GM21515 (cell line): Measurements from ENCODE around the gene C16orf96.

Experiments
- ATAC-seq: cut with Tn5 transposase; IDR thresholded peaks from one replicate; pipeline ENCODE4 v1.9.1; 2021; ENCODE audit not compliant: unreplicated experiment

The C16orf96 gene

DNA sequence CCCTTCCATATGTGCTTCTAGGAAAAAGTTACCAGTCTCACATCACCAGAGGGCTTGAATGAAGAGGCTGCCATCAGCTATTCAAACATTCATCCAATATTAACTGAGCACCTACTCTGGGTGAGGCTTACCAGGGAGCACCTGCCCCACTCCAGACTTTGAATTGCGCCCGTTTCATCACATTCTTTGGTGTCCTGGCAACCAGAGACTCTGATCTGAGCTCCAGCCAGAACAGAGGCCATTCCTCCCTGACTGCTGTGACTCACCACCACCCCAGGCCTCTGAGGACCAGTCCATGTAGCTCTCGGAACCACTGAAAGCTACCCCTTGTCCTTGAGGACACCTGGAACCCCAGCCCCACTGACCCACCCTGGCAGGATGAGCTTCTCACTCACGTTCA, at the start of gene C16orf96:
TSS of gene C16orf96 (plus strand) at position 229 of the 400 bp plus-strand sequence. CDS start at position 379, 150 bp downstream.
- no peak for ATAC-seq

DNA sequence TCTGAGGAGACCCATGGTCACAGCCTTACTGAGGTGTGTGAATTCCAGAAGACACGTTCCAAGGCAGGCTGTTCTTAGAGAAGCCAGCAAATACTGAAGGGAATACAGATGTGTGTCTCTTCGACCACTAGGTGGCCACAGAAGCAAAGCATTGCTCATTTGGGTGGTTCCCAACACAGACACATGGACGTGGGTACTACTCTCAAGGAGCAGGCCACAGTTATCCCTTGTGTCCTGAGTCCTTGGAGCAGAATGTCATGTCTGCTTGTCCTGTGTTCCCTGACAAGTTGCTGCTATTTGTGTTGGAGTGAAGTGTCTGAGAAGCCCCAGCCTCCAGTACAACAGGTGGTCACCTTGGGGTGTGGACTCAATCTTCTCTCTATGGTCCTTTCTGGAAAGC, 49.7 kb upstream of the C16orf96 start:
- ATAC-seq, result no peak

DNA sequence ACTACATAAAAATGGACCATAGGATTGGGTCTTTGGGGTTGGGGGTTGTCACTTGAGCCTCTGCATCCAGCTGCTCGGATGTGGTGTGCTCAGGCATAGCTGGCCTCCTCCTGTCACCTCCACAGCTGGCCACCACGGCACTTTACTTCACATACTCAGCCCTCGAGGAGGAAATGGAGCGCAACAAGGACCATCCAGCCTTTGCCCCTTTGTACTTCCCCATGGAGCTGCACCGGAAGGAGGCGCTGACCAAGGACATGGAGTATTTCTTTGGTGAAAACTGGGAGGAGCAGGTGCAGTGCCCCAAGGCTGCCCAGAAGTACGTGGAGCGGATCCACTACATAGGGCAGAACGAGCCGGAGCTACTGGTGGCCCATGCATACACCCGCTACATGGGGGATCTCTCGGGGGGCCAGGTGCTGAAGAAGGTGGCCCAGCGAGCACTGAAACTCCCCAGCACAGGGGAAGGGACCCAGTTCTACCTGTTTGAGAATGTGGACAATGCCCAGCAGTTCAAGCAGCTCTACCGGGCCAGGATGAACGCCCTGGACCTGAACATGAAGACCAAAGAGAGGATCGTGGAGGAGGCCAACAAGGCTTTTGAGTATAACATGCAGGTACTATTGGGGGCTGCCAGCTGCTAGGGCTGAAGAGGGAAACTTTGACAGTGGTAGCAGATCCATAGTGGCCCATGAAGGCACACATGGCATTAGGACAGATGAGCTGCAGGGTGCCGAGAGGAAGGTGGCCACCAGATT, 48.4 kb upstream of the C16orf96 start:
- no peak for ATAC-seq

DNA sequence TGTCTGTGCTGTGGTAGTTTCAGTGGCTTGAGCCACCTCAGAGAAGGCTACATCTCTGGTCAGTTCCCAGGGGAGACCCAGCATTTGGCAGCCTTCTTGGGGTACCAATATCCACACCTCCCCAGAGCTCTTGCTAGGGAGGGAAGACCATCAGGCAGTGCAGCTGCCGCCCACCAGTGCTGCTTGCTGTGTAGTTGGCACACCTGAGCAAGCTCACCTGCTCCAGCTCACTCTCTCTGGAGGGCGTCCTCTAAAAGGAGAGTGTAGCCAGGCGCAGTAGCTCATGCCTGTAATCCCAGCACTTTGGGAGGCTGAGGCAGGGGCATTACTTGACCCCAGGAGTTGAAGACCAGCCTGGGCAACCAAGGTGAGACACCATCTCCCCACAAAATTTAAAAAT, 47.3 kb upstream of the C16orf96 start:
- no peak for ATAC-seq

DNA sequence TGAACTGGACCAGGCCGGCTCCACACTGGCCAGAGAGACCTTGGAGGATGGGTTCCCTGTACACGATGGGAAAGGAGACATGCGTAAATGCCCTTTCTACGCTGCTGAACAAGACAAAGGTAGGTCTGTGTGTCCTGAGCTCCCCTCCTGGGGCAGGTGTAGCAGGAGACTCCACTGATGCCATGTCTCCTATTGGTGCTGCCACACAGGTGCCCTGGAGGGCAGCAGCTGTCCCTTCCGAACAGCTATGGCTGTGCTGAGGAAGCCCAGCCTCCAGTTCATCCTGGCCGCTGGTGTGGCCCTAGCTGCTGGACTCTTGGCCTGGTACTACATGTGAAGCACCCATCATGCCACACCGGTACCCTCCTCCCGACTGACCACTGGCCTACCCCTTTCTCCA, 46.7 kb upstream of the C16orf96 start:
- ATAC-seq, result no peak

DNA sequence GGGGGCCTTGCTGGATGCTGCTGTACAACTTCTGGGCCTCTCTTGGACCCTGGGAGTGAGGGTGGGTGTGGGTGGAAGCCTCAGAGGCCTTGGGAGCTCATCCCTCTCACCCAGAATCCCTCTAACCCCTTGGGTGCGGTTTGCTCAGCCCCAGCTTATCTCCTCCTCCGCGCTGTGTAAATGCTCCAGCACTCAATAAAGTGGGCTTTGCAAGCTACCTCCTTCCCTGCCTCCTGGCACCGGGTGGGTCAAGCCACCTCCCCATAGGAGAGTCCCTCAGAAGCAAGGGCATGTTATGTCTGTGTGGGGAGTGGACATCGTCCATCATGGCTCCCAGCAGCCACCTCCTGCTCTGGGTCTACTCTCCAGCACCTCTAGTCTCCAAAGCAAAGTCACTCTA, 46.0 kb upstream of the C16orf96 start:
- ATAC-seq, result no peak

DNA sequence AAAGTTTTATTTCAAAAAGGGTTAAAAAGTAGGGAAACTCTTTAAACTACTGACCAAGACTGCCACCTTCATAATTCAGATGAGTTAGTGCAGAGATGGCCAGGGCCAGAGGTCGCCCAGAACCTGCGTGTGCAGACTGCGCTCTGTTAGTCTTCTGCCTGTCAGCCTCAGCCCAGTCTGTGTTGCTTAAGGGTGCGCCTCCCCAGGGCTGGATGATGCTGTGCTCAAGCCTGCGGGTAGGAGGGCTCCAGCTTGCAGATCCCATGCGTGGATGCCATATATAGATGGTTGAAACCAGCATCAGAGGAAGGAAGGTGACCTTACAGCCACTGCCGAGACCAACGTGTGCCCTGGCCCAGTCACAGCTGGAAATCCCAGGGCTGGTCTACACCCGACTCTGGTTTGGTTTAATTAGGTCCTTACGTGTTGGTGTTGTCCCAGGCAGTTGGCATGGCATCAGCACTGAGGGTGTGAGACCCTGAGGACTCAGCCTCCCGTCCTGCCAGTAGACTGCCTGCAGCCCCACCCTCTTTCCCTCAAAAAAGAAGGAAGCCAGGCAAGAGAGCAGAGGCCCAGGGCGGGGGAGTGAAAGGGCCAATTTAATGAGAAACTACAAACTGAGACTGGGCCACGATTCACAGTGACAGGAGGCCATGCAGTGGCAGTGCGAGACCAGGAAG, 45.3 kb upstream of the C16orf96 start:
- ATAC-seq, result no peak

DNA sequence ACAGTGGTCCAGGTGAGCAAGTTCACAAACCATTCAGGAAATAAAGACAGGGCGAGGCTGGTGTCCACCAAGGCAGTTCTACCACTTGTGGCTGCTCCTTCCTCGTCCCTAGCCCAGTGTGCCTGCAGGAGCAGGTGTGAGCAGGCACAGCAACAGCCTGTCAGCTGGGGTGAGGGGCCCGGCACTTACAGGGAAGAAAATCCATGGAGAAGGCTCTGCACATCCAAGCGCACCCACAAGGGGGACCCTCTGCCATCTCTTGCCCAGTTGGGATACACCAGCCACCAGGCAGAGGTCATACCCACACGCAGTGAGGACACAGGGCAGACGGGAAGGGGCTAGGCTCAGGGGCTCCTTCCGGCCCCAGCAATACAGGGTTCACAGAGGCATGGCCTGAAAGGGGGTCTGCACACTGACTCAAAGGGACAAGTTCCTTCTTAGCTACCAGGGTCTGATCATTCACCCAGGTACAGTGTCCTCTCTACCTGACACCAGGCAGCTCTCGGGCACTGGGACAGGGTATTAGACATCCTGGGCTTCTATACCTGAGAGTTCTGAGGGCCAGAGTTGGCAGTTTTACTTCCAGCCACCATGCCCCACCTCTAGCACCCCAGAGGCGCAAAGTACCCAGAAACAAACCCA, 44.6 kb upstream of the C16orf96 start:
- ATAC-seq, result no peak

DNA sequence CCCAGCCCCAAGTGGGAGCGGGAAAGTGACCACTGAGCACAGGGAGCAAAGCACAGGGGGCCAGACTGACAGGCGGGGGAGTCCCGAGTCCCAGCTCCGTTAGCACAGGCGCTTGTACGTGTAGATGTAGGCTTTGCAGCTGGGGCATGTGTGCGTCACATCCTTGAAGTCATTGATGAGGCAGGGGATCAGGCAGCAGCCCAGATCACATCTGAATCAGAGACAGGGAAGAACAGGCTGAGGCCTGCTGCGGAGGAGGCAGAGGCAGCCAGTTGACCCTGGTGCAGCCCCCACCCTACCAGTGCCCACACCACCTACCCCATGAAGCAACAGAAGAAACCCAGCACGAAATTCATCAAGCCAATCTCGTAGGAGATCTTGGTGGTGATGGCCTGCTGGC, 43.7 kb upstream of the C16orf96 start:
- no peak for ATAC-seq

DNA sequence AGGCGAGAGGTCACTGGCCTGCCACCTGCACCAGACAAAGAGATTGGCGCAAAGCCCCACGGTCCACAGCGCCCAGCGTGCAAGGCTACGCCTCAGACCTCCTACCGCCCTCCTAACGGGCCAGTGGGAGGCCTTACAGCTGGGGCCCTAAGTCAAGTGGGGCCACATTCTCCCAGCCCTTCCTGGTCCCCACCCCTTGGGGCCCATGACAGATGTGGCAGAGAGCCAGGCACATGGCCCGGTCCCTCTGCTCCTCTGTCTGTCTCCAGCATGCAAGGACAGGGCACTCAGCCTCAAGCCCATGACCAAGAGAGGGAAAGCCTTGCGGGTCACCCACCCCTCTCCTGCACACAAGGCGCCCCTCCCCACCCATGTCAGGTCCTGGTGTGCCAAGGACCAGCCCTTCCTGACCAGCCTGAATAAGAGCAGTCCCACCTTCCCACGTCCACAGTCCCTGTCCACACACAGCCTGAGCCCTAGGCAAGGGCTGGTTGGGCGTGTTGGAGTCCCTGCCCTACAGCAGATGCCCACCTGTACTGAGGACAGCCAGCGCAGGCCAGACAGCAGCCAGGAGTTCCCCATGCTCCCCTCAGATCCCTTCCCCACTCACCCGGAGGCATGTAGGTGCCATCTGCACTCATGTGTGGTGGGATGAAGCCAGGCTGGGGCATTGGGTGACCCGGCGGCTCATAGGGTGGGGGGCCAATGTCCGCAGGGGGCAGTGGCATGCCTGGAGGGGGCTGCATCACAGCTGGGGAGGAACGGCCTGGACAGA, 42.9 kb upstream of the C16orf96 start:
- ATAC-seq, result no peak

DNA sequence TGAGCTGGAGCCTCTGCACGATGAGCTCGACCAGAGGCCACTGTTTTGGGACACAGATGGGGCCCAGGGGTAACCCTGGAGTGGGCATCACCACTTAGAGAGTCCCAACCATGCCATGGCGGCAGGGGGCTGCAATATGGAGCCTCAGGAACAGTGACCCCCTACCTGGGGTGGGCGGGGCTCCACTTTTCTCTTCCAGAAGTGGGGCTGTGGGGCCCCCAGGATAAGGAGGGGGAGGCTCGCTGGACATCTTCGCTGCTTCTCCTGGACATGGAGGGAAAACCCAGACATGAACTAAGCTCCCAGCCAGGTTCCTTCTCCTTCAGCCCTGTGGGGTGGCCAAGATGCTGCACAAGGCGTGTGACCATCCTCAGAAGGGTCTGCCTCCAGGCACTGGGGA, 42.3 kb upstream of the C16orf96 start:
- no peak for ATAC-seq

DNA sequence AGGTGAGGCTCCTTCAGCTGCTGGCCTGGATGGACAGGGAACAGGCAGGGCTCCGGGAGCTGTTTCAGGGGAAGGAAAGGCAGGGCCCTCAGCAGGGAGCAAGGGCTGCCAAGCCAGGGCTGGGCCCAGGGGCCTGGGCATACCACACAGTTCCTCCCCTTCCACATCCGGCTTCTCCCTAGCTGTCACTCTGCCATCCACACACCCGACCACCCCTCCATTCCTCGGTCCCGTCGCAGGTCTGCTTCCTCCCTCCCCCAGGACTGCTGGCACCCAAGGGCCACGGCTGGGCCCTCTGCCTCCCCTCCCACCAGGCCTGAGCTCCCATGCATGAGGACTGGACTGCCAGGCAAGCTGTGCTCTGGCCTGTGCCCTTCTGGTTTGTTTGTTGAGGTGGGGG, 41.5 kb upstream of the C16orf96 start:
- ATAC-seq, result no peak

DNA sequence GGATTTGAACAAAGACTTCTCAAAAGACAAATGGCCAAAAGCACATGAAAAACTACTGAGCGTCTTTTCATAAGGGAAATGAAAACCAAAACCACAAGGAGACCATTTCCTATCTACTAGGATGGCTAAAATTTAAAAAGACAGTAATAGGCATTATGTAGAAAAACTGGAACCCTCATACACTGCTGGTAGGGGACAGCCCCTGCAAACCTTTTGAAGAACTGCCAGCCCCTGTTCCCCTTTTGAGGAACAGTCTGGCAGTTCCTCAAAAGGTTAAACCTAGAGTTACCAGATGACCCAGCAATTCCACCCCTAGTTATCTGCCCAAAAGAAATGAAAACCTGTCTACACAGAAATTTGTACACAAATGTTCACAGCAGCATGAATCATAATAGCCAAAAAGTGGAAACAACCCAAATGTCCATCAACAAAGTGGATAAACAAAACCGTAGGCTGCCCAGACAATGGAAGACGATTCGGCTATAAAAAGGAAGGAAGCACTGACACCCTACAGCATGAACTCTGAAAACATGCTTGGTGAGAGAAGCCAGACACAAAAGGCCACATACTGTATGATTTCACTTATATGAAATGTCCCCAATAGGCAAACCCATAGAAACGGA, 40.4 kb upstream of the C16orf96 start:
- peak; percentile 51 for ATAC-seq

DNA sequence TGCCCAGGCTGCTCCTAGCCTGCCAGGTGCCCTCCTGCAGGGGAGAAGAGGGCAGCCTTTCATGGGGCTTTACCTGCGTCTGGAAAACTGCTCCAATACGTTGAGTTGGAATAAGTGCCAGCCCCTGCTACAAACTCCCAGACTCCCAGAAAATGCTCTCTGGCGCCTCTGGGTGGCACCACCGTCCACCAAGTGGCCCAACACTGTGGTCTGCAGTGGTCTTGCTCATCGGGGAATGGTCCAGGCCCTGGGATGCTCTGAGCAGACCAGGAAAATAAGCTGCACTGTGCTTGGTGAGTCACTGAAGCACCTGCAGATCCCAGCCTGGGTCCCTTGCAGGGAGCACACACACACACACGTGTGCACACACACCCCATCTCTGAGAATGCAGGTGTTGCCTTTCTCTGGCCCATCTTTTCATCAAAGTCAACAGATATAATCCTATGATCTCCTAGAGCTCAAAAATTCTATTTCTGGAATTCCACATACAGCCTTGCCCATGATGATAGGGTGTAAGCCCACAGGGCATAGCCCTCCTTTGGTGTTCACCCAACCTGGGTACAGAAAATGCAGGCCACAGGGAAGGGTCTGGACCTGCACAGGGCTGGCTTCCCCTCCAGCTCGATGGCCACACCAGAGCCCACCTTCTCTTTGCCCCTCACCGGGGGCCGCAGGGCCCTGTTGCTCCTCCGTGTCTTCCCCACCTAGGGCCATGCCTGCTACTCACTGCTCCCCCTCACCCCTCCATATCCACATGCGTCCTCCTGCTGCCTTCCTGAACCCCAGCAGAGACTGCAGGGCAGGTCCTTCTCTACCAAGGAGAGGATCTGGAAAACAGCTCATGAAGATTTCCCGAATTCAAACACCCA, 38.1 kb upstream of the C16orf96 start:
- no peak for ATAC-seq

DNA sequence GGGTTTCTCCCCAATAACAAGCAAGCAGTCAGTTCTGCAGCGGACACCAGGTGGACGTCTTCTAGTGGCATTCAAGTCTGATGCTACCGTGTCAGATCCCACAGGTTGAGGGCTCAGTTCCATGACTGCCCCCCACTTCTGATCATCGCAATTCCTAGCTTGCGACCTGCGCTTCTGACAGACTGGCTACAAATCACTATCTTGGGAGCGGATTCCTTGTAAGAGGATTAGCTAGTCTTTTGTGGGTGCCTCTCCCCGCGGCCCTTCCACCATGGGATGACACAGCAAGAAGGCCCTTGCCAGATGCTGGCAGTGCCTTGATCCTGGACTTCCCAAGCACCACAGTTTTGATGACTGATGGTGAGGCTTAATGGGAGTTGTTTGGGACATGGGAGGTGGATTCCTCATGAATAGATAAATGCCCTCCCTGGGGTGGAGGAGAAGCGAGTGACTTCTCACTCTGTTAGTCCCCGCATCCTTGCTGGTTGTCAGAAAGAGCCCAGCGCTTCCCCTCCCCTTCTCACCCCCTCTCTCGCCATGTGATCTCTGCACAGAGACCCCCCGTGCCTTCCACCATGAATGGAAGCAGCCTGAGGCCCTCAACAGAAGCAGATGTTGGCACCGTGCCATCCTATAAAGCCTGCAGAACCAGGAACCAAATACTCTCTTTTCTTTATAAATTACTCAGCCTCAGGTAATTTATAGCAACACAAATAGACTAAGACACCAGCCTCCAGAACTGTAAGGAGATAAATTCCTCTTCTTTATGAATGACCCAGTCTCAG, 36.7 kb upstream of the C16orf96 start:
- ATAC-seq, result no peak

DNA sequence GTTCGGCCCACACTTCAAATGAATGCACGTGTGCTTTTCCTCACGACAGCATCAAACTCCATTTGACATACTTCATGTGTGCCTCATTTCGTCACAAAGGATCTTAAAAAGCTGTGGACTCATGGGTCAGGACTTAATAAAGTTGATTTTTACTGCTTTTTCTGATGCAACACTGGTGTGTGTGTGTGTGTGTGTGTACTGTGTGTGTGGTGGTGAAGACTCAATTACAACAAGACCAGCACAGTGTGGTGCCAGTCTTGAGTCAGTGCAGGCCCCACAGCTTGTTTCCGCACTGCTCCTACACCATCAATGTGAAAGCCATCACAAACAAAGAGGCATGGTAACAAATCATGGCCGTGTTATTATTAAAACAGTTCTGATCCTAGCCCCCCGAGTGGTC, 35.2 kb upstream of the C16orf96 start:
- ATAC-seq, result no peak

DNA sequence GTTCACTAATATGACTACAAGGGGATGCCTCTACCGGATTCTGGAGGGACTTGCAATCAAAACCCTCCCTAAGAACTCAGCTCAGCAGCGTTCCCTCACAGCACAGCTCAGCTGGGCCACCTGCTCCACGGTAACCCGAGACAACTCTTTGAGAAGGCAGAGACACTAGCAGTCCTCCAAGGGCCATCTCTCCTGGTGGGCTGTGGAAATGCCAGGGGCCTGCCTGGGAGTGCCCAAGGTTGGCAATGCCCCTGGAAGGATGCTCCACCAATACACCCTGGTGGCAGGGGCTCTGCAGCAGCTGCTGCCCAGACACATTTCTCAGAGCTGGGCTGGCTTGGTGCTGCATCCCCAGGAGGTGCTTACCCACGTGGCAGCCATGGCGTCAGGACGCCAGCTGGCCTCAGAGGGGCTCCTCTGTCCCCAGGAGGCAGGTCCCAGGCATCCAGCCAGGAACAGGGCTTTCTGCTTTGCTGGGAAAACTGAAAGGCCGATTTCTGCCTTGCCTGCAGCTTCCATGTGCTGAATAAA, 34.0 kb upstream of the C16orf96 start:
- no peak for ATAC-seq

DNA sequence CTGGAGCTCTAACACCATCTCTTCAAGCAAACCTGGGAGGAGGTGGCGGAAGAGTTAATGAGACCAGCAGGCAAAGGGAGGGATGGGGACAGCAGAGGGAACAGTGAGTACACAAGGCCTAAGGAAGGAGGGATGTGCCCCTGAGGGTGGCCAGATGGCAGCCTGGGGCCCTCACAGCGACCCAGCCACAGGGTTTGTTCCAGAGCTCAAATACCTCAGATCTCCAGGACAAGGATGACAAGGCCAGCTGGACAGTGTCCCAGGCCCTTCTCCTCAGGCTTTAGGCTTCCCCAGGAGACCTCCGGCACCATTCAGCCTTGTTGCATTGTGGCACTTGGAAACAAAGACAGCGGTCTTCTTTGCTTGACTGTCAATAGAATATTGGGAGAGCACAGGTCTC, 32.5 kb upstream of the C16orf96 start:
- no peak for ATAC-seq

DNA sequence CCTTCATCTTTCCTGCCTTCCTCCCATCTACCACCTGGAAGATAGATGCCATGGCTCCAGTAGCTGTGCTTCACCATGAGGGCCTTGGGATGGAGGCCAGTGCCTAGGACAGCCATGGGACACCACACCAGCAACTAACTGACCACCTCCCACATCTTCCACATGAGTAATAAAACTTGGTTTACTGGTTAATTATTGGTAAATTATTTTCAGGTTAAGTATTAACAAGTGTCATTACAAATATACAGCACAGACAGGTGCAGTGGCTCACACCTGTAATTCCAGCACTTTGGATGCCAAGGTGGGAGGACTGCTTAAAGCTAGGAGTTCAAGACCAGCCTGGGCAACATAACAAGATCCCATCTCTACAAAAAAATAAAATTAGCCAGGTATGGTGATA, 31.6 kb upstream of the C16orf96 start:
- no peak for ATAC-seq
